Measurements from ENCODE around the gene BCL11A.

BCL11A gene

DNA sequence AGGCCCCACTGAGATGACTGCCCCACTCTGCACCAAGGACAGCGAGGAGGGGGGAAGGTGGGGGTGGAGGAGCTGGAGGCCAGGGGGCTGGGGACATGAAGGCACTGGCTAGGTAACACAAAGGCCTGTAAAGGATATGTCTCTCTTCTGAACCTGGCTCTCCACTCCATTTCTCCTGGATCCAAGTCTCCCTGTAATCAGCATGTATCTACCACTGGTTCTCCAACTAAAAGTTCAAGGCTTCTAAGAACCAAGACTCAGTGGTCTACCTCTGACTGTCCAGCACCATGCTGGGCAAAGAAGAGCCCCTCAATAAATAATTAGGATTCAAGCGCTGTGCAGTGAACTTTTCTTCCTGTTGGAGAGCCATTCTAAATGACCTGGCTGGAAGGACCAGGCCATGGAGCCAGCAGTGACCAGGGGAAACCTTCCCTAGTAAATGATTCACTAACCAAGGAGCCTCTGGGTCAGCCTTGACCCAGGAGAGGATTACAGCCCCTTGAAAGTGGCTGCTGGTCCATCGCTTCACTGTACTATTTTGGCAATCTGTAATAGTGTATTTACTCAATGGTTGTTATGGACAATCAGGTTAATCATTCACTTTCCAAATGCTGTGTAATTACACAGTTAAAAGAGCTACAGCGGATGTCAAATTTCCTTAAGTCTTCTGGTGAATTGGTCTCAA is 73.2 kb downstream of the BCL11A start:
- DNase-seq = no peak

DNA sequence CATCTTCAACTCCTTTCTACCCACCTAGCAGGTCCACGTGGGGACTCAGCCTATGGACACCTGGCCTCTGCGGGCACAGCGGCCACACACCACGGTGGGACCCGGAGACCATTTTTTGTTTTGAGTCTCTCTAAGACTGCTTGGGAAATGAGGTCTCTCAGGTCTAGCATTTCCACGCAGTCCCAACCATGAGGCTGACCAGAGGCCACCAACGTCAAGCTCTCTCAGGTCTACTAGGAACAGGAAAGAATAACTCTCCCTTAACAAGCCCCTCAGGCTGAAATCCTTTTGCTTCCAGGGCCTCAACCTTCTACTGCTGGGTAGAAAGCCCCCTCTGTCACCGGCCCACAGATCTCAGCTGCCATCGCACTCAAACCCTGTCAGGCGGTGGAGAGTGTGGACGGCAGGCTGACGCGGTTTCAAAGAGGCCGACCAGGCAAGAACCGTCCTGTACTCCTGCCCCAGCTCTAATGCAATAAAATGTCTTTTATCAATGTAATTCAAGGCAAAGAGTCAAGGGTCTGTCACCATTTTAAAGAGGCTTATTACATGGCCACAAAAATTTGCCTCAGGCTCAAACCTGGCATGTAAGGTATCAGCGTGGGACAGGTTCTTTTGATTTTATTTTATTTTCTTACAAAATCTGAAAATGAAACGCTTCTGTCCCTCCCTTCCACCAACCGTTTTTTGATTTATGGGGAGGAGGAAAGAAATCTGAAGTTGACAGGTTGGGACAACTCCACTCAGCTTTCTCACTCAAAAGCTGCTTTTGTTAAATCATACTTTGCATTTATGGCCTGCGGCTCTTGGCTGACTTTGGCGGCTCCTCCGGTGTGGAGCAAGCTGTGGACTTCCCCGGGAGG is 74.0 kb downstream of the BCL11A start:
- no peak for DNase-seq

GRCh38 chr2:60478660-60479059 is 74.8 kb downstream of the BCL11A start:
- DNase-seq = no peak

- DNase-seq = no peak
These were observed 77.1 kb downstream of the BCL11A start for GRCh38 chr2:60476206-60476954.

- DNase-seq = no peak
These were observed 78.2 kb downstream of the BCL11A start for GRCh38 chr2:60475123-60475830.

DNA sequence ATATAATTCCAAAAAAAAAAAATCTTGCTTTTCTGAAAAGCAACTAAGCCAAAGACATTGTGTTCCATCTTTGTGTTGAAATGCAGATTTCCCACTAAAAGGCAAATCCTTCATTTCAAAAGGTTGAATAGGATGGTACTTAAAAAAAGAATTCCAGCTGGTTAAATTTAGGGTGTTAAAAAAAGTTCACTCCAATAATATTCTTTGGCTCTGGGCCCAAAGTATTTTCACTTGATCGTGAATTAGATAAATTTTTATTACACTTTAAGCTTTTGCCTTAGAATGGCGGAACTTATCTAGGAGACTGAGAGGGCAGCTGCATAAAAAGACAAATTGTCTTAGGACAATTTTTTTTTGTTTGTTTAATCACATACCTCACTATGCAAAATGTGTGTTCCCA is 79.2 kb downstream of the BCL11A start:
- DNase-seq = no peak

DNA sequence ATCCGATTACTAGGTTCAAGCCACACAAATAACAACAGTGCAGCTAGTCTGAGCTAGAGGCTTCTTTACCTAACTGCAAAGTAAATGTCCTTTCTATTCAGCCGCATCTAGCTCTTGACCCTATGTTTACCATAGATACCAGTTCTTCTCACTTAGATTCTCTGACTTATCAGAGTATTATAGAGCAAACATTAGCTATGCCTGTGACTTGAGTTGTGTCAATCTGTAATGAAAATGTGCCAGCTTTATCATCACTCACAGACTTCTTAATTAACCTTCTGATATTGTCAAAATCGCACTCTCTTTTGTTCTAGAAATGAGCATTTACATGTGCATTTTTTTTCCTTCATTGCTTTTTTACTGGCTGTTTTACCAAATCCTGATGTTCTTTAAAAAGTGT is 79.9 kb downstream of the BCL11A start:
- DNase-seq = no peak

GRCh38 chr2:60472663-60473289 is 80.7 kb downstream of the BCL11A start:
- DNase-seq = no peak

- DNase-seq = no peak
These were observed 81.4 kb downstream of the BCL11A start for GRCh38 chr2:60472041-60472440.

- DNase-seq = no peak
These were observed 83.1 kb downstream of the BCL11A start for GRCh38 chr2:60470340-60470739.

DNA sequence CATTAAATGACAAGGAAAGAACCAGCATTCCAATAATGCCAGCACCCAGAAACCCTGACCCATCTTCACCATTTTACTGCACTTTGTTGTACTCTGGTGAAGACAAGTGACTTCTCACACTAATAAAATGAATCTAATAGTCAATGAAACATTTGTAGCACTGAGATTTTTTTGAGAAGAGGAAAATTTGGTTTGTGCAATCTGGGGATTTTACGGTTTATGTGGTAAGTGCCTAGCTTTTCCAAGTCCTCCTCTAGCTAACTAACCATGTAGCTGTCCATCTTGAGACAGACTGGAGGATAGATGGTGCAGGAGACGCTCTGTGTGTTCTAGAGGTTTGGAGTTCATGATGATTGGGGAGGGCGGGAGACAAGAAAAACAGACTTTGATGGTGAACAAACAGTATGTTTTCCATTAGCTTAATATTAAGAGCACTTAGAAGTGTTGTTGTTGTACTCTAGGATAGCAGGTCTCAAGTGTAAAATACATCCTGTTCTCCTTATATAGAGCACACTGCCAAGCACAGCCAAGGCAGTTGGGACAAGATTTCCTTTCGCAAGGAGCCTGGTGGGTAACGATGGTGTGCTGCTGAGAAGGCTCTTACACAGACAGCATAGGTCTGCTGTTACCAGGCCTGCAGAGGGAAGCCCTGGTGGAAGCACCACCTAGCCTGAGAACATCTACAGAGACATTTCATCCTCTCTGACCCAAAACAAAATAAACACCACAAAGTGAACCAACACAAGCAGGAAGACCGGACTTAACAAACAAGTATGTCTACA is 83.7 kb downstream of the BCL11A start:
- DNase-seq = no peak

DNA sequence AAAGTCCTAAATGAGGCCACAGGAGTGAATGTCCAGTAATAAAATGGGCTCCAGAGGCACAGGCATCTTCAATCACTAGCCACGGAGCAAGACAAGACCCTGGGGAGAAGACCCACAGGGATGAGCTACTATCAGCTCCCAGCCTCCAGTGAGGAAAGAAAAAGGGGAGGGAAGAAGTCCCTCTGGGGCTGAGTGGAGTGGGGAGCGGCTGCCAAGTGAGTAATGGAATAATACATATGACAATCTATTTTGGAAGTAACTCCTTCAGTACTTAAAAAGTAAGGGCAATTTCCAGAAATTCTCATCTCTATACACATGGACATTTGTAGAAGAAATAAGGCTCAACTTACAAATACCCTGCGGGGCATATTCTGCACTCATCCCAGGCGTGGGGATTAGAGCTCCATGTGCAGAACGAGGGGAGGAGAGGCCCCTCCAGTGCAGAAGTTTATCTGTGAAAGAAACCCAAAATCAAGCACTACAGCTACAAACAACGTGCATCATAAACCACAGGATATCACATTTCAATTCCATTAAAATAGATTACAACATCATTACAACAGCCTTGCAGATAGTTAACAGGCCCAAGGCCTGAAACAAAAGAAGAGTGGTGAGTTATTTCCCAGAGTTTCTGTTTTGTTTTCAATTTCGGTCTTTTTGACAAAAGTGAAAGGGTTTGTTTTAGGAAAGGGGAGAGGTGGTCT is 84.9 kb downstream of the BCL11A start:
- DNase-seq = no peak

GRCh38 chr2:60466161-60466702 is 87.2 kb downstream of the BCL11A start:
- no peak for DNase-seq

GRCh38 chr2:60465736-60466135 is 87.7 kb downstream of the BCL11A start:
- DNase-seq = no peak

DNA sequence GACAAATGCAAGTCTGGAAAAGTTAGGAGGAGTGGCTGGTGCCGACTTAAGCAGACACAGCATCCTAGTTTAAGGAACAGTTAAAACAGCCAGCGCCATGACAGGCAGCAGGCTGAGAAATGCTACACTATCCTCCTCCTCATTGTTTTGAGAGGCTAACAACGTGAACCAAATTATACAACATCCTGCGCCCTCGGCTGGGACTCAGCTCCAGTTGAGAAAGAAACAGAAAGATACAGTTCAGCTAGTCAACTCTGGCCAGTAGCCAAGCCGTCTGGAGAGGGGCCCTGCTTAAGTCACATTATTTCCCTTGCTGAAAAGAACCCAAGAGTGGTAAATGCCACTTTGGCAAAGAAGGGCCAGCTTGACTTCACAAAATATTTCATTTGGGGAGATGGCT is 90.2 kb downstream of the BCL11A start:
- no peak for DNase-seq

DNA sequence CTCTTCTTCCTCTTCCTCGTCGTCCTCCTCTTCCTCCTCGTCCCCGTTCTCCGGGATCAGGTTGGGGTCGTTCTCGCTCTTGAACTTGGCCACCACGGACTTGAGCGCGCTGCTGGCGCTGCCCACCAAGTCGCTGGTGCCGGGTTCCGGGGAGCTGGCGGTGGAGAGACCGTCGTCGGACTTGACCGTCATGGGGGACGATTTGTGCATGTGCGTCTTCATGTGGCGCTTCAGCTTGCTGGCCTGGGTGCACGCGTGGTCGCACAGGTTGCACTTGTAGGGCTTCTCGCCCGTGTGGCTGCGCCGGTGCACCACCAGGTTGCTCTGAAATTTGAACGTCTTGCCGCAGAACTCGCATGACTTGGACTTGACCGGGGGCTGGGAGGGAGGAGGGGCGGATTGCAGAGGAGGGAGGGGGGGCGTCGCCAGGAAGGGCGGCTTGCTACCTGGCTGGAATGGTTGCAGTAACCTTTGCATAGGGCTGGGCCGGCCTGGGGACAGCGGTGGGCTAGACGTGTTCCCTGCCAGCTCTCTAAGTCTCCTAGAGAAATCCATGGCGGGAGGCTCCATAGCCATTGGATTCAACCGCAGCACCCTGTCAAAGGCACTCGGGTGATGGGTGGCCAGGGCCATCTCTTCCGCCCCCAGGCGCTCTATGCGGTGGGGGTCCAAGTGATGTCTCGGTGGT is 91.9 kb downstream of the BCL11A start:
- DNase-seq = no peak

DNA sequence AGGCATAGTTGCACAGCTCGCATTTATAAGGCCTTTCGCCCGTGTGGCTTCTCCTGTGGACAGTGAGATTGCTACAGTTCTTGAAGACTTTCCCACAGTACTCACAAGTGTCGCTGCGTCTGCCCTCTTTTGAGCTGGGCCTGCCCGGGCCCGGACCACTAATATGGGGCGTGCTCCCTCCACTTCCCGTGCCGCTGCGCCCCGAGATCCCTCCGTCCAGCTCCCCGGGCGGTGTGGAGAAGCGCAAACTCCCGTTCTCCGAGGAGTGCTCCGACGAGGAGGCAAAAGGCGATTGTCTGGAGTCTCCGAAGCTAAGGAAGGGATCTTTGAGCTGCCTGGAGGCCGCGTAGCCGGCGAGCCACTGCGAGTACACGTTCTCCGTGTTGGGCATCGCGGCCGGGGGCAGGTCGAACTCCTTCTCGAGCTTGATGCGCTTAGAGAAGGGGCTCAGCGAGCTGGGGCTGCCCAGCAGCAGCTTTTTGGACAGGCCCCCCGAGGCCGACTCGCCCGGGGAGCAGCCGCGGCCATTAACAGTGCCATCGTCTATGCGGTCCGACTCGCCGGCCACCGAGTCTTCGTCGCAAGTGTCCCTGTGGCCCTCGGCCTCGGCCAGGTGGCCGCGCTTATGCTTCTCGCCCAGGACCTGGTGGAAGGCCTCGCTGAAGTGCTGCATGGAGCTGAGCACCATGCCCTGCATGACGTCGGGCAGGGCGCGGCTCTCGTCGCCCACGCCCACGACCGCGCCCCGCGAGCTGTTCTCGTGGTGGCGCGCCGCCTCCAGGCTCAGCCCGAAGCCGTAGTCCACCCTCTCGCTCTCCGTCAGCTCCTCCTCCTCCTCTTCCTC is 92.7 kb downstream of the BCL11A start:
- DNase-seq = no peak

DNA sequence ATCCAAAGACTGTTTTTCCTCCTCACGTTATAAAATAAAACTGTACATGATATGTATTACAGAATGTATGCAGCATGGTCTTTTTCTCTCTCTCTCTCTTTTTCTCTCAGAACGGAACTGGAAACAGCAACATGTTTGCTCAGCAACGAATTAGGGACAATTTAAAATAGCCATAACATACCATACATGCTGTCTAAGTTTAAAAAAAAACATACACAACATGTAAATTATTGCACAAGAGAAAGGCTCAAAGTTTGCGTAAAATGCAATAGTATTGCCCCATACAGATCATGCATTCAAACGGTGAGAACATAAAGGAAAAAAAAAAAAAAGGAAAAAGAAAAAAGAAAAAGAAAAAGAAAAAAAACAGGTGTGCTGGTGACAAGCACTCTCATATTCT is 93.6 kb downstream of the BCL11A start:
- no peak for DNase-seq

DNA sequence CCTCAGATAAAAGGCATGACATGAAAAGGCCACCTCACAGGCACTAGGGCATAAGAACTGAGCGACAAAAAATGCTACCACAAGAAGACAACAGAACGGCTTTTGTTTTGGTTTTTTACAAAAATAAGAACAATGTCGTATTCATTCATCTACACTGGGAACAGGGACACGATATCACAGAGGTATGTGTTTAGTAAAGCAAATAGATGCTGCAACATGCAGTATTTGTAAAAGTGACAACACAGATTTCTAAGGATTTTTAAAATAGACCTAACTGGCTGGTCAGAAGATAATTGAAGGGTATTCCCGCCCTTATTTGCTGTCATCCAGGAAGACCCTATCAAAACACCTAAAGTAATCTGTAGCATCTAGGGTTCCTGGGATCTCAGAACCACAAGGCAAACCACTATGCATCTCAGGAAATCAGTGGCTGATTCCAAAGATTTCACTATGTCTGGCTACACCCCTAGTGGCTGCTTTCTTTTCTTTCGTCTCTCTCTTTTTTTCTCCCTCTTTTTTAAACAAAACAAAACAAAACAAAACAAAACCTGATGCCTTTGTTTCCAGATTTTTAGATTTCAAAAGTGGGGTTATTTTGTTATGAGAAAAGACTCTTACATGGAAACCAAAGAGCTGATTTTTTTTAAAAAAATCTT is 97.2 kb downstream of the BCL11A start:
- DNase-seq = no peak

All from SHP77 (cell line).